GM18873 (cell line): ENCODE measurements around the gene MRPL22.
"Not testable (repeated sequence)": the region's sequence is repeated elsewhere in the genome, so short reads cannot be mapped to it uniquely, and the experiment has no call there.

ENCODE experiments used
- ATAC-seq: cut with Tn5 transposase; IDR thresholded peaks from one replicate; pipeline ENCODE4 v1.9.1; 2021; ENCODE audit warnings: mild to moderate bottlenecking, moderate library complexity, moderate number of reproducible peaks; ENCODE audit not compliant: unreplicated experiment, low FRiP score

MRPL22 gene

DNA sequence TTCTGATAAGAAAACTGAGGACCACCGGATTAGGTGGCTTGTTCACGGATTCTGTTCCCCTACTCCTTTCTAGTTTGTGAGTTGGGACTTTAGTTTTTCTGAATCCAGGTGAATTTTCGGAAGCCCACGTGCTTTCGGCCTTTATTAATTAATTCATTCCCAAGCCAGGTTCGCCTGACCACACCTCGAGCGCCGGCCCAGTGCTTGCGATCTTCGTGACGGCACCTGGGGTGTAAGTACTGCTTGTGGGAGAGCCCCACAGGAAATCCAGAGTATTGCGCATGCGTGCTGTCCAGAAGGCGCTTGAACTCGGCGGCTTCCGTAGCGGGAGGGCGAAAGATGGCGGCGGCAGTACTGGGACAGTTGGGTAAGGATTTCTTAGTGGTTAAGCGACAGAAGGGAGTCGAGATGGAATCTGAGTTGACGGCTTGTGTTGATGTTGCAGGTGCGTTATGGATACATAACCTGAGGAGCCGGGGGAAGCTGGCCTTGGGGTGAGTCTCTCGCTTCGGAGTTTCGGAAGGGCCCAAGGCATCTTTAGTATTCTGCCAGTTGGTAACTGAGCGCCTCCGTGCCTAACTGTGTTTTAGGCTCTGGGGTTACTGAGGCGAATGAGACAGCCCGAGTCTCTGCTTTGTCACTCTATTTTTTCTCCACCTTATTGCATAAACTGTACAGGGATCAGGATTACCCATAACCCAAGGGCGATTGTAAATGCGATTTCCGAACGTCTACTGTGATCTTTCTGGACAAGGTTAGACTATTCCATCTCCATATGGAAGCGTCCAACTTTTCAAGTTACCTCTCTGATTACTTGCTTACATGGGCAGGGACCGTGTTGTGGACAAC lies at the start of gene MRPL22:
Gene MRPL22, plus strand, starts transcription at position 302 of the 849 bp plus-strand sequence. Its CDS starts 38 bp downstream, at position 340.
- ATAC-seq: peak; percentile 48

DNA sequence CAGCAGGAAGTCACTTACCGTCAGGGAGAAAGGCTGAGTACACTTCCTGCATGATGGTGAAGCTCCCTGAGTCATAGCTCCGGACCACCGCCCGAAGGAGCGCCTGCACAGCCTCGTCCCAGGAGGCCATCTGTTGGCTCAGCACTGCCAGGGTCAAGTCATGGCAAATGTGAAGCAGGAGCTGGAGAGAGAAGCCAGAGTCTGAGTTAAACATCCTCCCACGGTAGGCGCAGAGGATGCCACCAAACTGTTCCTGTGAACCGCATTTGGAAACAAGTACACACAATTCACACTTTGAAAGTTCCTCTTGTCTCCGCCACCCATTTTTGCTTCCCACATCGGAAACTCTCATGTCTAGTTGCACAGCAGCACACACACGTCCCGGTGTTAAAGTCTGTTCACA lies 48.5 kb upstream of the MRPL22 start:
- no peak for ATAC-seq

DNA sequence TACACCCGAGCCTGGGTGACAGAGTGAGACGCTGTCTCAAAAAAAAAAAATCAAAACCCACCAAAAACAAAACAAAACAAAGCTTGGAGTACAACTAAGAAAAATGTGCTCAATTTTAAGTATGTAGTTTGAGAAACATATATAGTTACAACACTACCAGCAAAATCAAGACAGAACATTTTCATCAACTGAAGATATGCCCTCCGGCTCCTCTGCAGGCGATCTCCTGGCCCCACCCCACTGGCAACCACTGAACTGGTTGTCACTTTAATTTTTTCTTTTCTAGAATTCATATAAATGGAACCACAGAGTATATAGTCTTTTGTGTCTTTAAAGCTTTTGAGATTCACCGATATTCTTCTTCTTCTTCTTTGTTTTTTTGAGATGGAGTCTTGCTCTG lies 47.5 kb upstream of the MRPL22 start:
- no peak for ATAC-seq

DNA sequence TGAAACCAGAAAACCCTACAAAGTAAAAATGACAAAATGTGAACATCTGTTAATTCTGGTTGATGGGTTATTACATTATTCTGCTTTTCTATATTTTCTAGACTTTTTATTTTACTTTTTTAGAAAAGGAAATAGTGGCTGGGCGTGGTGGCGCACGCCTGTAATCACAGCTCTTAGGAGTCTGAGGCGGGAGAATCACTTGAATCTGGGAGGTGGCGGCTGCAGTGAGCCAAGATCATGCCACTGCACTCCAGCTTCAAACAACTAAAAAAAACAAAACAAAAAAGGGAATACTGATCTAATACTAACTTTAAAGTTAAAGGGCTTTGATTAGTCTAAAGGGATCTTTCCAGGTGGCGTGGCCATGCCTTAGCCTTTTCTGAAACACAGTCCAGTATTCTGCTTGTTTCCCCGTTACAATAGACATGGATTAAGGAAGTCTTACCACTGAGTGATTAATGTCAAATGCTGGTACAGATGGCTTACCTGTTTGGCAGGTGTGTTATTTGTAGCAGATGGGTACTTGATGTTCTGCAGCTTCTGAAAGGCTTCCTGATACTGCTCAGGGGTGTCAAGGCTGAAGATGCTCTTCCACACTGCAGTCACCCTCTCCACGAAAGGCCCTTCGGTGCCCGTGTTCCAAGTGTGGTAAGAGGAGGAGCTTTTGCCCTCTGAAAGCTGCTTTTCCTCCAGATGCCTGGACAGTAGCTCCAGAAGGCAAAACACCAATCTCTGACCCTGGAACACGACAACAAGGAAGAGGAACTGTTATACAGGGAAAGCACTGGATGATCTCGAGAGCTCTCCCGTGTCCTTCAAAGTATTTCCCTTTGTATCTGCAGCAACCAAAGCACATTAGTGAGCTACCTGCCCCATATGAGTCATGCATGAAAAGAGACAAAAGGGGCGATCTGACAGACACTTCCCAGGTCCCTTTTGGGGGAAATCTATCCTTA lies 45.0 kb upstream of the MRPL22 start:
- ATAC-seq: no peak

DNA sequence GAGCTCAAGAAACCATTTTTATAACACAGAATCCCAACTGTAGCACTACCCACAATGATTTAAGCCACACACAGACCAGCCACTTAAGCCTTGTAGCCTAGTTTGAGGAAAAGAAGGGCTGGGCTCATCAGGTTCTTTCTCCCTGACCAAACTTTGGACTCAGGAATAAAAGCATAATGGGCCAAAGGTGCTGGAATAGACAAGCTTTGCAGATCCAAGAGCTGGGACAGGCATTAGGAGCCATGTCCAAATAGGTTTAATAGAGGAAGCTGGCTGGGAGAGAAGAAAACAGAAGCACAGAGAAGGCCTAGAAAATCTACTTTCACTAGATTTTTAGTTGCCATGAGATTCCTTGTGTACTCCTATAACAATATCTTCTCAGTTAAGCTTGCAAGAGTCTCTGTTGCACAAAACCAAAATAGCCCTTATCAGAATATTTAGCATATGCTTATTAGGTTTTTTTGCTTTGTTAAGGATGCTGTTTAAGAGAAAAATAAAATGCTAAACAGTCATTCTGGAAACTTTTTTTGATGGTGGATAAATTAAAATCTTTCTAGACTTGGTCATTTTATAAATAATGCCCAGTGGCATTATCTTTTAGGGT lies 44.2 kb upstream of the MRPL22 start:
- no peak for ATAC-seq

DNA sequence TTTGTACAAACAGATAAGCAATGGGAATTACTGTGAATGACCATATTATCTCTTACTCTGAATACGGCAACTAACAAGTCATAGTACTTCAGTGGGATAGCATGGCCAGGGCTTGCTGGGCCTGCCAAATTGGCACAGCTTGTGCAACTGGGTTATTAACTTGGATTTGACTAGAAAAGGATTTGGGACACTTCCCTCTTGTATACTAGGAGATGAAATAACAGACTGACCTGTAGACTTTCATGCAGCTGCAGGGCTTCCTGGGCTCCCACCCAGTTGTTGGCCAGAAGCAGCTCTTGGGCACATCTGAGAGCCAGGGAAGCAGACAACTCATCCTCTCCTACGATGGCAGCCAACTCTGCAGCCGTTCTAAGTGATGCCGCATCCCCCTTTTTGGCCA lies 42.7 kb upstream of the MRPL22 start:
- no peak for ATAC-seq

DNA sequence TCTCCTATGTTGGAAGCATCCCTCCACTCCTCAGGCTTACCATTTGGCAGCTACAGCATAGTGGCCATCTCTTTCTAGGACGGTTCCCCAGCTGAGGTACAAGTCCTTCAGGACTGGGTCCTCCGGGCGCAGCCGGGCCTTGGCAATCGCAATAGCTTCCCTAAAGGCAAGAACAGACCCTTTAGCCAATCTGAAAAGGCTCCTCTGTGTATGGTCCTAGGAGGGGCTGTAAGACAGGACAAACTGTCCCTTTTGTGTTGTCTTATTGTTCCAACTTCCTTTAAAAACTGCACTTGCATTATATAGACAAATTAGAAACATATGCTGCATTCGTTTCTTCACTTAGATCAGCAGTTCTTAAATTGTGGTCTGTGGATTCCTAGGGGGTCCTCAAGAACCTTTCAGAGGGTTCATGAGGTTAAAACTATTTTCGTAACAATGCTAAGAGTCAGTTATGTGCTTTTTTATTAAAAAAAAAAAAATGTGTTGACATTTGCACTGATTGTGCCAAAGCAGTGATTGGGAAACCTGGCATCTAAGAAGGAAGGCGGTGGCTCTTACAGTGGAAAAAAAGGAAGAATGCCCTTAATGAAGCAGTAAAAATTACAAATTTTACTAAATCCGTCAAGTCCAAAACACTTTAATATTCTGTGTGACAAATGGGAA lies 41.6 kb upstream of the MRPL22 start:
- ATAC-seq: no peak

DNA sequence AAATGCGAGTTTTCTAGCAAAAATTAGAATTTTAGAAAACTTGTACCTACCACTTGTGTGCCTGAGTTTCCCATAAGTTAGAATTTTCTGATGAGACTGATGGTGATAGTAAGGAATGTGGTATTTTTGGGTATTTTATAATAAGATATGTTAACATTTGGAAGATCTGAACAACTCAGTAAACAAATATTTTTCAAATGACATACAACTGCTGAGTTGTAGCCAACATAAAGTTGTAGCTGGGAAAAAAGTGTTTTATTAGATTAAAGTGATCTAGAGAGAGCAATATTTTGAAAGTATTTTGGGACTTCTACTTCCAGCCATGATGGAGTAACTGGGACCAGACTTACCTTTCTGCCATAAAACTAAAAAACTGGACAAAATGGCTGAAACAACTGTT lies 40.8 kb upstream of the MRPL22 start:
- no peak for ATAC-seq

DNA sequence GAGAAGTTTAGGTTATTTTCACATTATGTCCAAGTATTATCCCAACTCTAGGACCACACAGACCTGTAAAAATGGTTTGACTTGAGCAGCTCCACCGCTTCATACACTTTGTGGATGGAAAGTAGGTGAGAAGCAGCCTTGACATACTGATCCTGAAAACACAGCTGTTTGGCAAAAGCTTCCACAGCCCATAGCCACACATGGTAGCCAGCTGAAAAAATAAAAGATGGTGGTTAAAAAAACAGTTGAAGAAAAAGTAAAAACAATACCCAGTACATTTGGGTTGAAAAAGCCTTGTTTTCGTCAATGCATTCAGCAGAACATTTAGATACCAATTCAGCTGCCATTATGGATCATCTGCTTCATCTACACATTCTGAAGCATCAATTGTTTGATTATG lies 39.6 kb upstream of the MRPL22 start:
- no peak for ATAC-seq

DNA sequence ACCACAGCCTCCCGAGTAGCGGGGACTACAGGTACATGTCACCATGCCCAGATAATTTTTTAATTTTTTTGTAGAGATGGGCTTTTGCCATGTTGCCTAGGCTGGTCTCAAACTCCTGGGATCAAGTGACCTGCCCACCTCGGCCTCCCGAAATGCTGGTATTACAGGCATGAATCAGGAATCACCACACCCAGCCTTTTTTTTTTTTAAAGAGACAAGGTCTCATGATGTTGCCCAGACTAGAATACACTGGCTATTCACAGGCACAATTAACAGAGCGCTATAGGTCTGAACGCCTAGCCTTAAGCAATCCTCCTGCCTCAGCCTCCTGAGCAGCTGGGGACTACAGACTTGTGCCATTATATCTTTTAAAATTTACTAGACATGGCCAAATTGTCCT lies 39.0 kb upstream of the MRPL22 start:
- ATAC-seq: no peak

DNA sequence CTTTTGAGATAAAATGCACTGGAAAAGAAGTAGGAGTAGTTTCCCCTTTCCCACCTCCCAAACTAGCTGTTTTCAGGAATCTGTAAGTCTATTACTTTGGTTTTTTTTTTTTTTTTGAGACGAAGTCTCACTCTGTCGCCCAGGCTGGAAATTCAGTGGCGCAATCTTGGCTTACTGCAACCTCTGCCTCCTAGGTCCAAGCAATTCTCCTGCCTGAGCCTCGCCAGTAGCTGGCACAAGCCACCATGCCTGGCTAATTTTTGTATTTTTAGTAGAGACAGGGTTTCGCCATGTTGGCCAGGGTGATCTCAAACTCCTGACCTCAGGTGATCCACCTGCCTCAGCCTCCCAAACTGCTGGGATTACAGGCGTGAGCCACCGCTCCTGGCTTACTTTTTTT lies 35.3 kb upstream of the MRPL22 start:
- not testable (repeated sequence) for ATAC-seq

DNA sequence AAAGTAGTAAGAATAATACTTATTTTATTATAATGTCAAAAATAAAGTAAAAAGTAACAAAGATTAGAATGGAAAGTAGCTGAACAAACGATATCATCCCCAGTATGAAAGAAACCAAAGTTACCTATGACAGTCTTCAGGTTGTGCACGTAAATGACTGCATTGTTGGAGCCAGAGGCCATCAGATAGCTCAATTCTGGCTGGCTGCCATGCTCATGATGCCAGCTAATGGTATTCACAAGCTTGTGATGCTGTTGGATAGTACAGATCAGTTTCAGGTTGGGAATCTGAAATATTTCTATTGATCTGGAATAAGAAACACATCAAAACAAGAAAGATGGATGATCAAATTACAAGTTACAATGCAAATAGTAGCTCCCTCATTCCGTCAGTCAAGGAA lies 24.0 kb upstream of the MRPL22 start:
- no peak for ATAC-seq

DNA sequence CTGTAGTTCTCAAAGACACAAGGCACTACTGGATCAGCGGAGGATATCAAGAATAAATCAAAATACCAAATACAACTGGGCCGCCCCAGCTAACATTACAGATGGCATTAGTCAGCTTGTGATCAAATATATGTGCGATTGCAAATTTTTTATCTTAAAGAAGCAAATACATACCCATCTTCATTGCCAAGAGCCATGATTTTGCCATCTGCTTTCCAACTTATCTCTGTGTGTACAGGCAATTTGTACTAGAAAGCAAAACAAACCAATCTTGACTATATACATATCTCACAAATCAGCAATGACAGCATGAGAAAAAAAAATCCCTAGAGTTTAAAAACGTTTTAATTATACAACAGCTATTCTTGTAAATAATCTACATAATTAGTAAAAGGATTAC lies 23.1 kb upstream of the MRPL22 start:
- ATAC-seq: no peak

DNA sequence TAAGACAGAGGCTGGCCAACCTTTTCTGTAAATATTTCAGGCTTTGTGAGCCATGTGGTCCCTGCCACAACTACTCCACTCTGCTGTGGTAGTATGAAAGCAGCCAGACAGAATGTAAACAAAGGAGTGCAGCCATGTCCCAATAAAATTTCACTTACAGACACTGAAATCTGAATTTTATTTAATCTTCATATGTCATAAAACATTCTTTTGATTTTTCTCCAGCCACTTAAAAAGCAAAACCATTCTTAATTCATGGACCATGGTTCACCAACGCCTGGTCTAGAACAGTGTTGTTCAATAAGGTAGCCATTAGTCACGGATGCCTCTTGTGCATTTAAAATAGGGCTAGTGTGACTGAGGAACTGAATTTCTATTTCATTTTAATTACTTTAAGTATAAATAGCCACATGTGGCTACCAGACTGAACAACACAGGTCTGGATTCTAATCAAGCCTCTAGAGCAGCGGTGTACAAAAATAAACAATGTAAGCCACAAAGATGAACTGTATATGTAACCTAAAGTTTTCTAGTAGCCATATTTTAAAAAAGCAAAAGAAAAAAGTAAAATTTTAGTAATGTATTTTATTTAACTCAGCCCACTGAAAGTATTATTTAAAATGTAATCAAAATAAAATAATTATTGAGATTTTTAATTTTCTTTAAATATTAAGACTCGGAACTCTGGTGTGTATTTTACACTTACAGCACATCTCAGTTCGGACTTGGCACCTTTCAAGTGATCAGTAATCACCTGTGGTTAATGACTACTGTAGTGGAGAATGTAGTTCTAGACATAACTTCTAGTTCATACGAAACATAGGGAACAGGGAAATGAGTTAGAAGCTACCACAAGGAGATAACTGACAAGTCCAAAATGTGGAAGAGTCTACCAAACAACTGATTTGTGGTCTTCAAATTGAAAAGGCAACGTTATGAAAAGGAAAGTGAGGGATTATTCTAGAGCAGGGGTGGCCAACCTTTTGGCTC lies 17.1 kb upstream of the MRPL22 start:
- no peak for ATAC-seq

DNA sequence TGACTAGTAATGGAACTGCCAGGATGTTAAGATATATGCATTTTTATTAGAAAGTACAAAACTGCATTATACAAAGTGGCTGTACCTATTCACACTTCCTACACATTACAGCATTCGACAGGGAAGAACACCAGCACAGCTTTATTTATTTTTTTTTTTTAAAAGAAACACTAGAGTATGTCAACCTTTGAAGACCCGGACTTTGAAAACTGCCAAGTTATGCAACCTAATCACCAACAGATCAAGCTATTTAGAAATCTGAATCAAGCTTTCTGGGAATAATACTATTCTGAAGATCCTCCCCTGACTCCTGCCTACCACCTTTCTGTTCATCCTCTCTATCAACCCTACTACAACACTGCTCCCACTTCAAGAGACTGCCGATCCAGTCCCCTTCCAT lies 7.3 kb upstream of the MRPL22 start:
- no peak for ATAC-seq

DNA sequence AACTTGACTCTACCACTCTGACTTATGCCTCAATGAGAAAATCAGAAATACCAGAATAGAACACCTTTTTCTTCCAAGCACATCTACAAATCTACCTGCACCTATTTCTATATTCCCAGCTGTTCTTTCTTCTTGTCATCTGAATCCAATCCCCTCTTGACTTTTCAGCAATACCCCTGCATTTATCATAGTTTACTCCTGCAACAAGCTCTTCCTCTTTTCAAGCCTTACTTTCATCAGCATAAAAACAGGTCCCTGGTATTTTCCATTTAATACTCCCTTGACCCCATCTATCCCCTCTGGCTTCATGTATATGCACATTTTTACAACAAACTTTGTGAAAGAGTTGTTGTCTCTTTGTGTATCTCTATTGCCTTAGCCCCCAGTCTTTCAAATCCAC lies 6.0 kb upstream of the MRPL22 start:
- no peak for ATAC-seq

DNA sequence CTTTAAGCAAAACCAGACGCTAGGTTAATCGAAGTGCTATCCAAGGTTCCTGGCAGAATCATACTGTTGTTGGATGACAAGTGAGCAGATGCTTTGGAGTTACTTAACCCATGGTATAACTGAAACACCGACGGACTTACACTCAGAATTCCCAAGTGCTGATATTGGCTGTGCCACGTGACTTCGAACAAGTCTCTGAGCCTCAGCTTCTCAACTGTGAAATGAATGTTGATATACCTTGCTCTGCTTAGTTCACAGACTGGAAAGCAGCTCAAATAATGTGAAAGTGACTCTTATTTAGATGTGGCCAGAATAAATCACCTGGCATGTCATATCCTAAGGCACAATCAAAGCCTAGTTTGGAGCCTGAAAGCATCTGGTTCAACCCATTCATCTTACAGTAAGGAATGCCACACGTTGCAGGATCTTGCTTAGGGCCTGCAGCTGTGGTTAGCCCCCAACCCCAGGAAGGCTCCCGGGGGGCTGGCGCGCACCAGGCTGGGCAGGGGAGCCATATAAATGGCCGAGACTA lies 3.6 kb upstream of the MRPL22 start:
- no peak for ATAC-seq

DNA sequence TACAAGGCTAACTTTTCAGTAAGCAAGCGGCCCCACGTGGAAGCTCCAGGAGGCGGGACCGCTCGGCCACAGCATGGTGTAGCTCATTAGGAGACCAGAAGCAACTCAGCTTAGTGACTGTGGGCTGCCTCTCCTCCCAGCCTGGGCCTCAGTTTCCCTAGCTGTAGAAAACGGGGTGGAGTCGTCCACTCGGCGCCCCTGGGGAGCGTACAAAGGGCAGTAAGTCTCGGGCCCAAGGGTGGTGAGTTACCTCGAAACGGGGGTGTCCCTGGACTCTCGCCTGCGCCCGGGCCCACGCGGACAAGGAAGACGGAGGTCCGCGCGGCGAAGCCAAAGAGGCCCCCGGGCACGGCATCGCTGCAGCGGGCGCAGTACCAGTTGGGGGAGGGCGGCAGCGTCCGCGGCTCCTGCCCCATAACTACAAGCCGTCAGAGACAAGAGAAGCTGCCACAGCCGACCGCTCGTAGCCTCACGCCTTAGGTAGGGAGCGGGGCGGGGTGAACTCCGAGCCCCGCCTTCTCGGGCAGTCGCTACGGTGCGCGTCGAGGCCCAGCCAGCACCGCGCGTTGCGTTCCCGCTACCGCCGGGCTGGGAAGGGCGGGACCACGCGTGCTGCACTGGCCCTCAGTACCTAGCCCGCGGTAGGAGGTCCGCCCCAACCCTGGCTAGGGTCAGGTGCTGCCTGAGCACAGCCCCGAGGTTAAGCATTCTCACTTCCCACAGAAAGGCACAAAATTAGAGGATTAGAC lies 3.0 kb upstream of the MRPL22 start, which contains the start of gene GEMIN5:
Gene GEMIN5, minus strand, starts transcription at position 494 of the 749 bp plus-strand sequence. Its CDS starts 78 bp downstream, at position 416.
- ATAC-seq: peak; percentile 82
